RWPE2 (cell line): ENCODE measurements around the gene RUNX3.

ENCODE experiments used
- ATAC-seq: fragments of 200-7000 bp; cut with Tn5 transposase; 3 replicates; pipeline ENCODE4 v1.9.1; 2021; ENCODE audit warnings: low read depth
- DNase-seq: peaks from one replicate; pipeline ENCODE4 v3.0.0-alpha.2; 2020; ENCODE audit warnings: low spot score
- H3K27ac ChIP-seq: fragments of 450-650 bp; 2 replicates; pipeline ENCODE4 v1.5.1; 2017; ENCODE audit warnings: mild to moderate bottlenecking; ENCODE audit not compliant: poor library complexity, severe bottlenecking
- H3K27me3 ChIP-seq: fragments of 250-450 bp; sonication (Bioruptor Pico); 2 replicates; pipeline ENCODE4 v1.5.1; 2021; ENCODE audit warnings: mild to moderate bottlenecking, moderate library complexity; ENCODE audit not compliant: insufficient read depth, poor library complexity, severe bottlenecking
- H3K36me3 ChIP-seq: fragments of 250-450 bp; sonication (Bioruptor Pico); 2 replicates; pipeline ENCODE4 v1.5.1; 2020; ENCODE audit warnings: low read depth, mild to moderate bottlenecking, moderate library complexity
- H3K4me1 ChIP-seq: fragments of 250-450 bp; sonication (Bioruptor Pico); 2 replicates; pipeline ENCODE4 v1.5.1; 2021; ENCODE audit warnings: mild to moderate bottlenecking, moderate library complexity; ENCODE audit not compliant: insufficient read depth, poor library complexity, severe bottlenecking
- H3K4me3 ChIP-seq: fragments of 250-450 bp; sonication (Bioruptor Pico); 2 replicates; pipeline ENCODE4 v1.5.1; 2021; ENCODE audit warnings: mild to moderate bottlenecking, moderate library complexity; ENCODE audit not compliant: severe bottlenecking
- H3K9me3 ChIP-seq: fragments of 250-450 bp; sonication (Bioruptor Pico); 2 replicates; pipeline ENCODE4 v1.5.1; 2021; ENCODE audit warnings: mild to moderate bottlenecking, moderate library complexity; ENCODE audit not compliant: severe bottlenecking
- TF ChIP-seq, protein P1 (sequence below): fragments of 450-650 bp; IDR thresholded peaks from one replicate; pipeline ENCODE4 v1.5.1; 2017; ENCODE audit warnings: mild to moderate bottlenecking, moderate library complexity; ENCODE audit not compliant: poor library complexity, severe bottlenecking

The RUNX3 gene

DNA sequence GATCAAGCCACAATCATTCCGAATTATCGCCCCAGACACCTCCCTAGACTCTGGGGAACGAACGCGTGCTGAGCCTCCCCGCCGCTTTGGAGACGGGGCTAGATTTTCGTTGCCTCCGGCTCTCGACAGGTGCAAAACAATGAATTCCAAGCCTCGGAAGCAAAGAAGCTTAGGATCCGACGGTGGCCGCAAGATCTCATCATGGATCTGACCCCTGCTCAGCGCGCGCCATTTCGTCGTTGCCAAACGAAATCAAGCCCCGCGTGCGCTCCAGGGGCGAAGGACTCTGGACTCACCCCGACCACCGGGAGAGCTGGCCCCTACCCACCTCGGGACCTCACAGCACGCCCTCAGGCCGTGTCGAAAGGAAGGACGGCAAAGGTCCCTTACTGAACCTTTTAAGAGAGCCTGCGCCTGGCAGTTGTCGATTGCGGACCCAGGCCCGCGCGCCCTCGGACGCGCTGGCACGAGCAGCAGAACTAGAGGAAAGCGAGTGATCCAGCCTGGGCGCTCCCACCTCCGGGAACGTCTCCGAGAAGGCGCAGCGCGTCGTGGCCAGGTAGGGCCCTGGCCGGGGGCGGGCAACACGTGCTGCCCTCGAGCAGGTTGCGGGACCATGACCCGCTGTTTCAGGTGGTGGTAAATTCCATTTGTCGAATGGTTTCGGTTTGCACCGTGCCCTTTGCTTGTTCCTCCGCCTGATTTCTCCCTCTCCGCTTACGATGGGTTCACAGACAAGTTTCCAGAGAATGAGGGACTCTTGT lies 1.6 kb upstream of the RUNX3 start:
- Histone ChIP-seq H3K4me3 (no peak overlapping the region), H3K27me3 (peaks cover 66% of the 10 kb centered on the region), H3K4me1 (no peaks in the 10 kb centered on the region)

DNA sequence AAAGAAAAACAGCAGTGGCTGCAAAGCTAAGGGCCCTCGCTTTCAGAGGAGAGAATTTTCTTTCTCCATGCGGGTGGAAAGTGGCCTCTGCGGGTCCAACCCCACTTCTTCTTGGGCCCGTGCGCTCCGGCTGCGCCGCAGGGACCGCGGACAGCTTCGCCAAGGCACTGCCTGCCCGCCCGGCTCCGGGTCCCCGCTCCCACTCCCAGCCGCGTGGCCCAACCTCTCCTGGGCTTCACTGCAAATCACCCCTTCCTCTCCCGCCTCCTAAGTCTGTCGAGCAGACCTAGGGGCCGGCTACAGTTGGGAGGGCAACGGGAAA lies 1.0 kb upstream of the RUNX3 start:
- Histone ChIP-seq H3K9me3 (no peaks in the 10 kb centered on the region), H3K4me3 (no peak overlapping the region), H3K36me3 (no peaks in the 10 kb centered on the region), H3K27me3 (peaks cover 71% of the 10 kb centered on the region), H3K4me1 (no peaks in the 10 kb centered on the region), H3K27ac (no peak overlapping the region)
- TF ChIP-seq, protein P1, sequence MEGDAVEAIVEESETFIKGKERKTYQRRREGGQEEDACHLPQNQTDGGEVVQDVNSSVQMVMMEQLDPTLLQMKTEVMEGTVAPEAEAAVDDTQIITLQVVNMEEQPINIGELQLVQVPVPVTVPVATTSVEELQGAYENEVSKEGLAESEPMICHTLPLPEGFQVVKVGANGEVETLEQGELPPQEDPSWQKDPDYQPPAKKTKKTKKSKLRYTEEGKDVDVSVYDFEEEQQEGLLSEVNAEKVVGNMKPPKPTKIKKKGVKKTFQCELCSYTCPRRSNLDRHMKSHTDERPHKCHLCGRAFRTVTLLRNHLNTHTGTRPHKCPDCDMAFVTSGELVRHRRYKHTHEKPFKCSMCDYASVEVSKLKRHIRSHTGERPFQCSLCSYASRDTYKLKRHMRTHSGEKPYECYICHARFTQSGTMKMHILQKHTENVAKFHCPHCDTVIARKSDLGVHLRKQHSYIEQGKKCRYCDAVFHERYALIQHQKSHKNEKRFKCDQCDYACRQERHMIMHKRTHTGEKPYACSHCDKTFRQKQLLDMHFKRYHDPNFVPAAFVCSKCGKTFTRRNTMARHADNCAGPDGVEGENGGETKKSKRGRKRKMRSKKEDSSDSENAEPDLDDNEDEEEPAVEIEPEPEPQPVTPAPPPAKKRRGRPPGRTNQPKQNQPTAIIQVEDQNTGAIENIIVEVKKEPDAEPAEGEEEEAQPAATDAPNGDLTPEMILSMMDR, result no peak
- no peak for ATAC-seq
- DNase-seq, result no peak

More for the DNA sequence above, 1.6 kb upstream of the RUNX3 start:
- Histone ChIP-seq H3K9me3 (no peaks in the 10 kb centered on the region), H3K27ac (no peak overlapping the region), H3K36me3 (no peaks in the 10 kb centered on the region)
- ATAC-seq (no peak), DNase-seq (no peak)
- TF ChIP-seq, protein P1, result no peak

DNA sequence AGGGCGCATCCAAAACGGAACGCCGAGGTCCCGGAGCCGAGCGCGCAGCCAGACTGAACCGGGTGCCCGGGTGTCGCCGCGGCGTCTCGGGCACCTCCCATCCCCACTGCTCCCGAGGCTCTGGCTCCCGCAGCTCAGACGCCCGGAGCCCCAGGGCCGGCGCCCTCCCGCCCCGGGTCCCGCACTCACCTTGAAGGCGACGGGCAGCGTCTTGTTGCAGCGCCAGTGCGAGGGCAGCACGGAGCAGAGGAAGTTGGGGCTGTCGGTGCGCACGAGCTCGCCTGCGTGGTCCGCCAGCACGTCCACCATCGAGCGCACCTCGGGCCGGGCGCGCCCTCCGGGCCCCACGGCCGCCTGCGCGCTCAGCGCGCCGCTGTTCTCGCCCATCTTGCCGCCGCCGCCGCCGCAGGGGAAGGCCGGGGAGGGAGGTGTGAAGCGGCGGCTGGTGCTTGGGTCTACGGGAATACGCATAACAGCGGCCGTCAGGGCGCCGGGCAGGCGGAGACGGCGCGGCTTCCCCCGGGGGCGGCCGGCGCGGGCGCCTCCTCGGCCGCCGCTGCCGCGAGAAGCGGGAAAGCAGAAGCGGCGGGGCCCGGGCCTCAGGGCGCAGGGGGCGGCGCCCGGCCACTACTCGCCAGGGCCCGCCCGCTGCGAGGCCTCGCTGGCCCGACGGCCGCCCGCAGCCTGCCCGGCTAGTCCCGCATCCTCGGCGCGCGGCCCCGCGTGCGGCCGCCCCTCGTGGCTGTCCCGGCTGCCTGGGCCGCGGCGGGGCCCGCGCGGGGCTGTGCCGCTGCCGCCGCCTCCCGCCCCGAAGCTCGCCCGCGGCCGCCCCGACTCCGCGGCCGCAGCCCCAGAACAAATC lies 447 bp downstream of the RUNX3 start:
- no peaks in the 10 kb centered on the region for H3K36me3 ChIP-seq
- H3K27me3 ChIP-seq, result peaks cover 85% of the 10 kb centered on the region
- TF ChIP-seq, protein P1, result no peak
- H3K4me1 ChIP-seq, result no peaks in the 10 kb centered on the region
- H3K27ac ChIP-seq, result no peak overlapping the region
- DNase-seq (no peak), ATAC-seq (peak; percentile 26; the same call in 2 of the 3 replicates)
- H3K9me3 ChIP-seq, result no peaks in the 10 kb centered on the region
- H3K4me3 ChIP-seq, result peak overlapping the region; percentile 29

DNA sequence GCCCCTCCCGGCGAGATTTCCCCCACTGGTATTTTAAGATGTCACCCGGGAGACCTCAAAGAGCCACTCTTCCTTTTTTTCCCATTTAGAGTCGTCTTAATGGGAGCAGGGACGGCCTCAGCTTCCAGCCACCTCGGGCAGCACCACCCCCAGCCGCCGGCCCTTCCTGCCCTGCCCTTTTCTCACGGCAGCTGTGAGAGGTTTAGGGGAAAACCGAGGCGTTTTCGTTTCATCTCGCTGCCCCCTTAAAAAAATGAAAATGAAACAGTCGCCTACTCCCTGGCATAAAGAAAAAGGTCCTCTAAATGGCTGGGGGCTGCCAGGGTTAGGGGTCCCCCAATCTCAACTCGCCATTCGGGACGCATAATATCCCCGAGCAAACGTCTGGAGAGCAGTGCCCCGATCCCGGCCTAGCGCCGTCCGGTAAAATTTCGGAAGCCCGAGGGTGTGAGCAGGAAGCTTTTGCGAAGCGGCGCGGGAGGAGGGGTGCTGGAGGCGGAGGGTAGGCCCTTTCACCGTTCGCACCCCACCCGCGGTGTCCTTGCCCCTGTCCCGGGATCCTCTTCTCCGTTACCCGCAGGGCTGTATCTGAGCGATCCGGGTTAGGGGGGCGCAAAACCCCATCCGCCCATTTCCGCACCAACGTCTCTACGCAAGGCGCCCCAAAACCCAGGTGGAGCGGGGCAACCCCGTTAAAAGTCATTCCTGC lies 1.2 kb downstream of the RUNX3 start:
- ATAC-seq, result peak; percentile 14; the same call in 2 of the 3 replicates
- TF ChIP-seq, protein P1, result no peak
- no peak overlapping the region for H3K27ac ChIP-seq
- no peak for DNase-seq
- H3K27me3 ChIP-seq, result peaks cover 88% of the 10 kb centered on the region
- no peaks in the 10 kb centered on the region for H3K36me3 ChIP-seq
- H3K4me1 ChIP-seq, result no peaks in the 10 kb centered on the region
- H3K4me3 ChIP-seq, result peak overlapping the region; percentile 29
- no peaks in the 10 kb centered on the region for H3K9me3 ChIP-seq
